AML-193 (cell line): Measurements from ENCODE around the gene KCNK15.
"Not testable (repeated sequence)": the region's sequence is repeated elsewhere in the genome, so short reads cannot be mapped to it uniquely, and the experiment has no call there.

ENCODE experiments used
- DNase-seq, 2 experiments: peaks; one replicate each; lab custom pipeline; 2025; lab: John Stamatoyannopoulos, UW

KCNK15 gene

GRCh38 chr20:44758247-44759101 is 12.8 kb downstream of the KCNK15 start:
- no peak for DNase-seq

DNA sequence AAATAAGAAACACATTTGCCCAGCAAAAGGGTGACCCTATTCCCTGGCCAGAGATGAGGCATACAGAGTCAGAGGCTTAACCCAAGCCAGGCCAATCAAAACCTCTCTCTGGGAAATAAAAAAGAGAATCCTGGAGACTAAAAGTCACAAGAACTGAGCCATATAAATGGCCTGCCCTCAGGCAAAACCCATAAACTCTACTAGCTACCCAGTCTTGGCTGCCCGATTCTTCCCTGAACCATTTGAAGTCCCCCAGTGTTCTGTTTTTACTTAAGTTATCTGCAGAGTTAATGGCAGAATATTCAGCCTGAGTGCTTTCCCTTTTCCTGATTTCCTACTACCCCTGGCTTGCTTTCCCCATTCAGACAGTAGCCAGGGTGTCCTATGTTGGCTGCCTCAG is 13.9 kb downstream of the KCNK15 start:
- no peak for DNase-seq

- no peak for DNase-seq
These were observed 15.8 kb downstream of the KCNK15 start for GRCh38 chr20:44761423-44761822.

GRCh38 chr20:44762466-44763140 is 16.9 kb downstream of the KCNK15 start:
- DNase-seq: no peak

DNA sequence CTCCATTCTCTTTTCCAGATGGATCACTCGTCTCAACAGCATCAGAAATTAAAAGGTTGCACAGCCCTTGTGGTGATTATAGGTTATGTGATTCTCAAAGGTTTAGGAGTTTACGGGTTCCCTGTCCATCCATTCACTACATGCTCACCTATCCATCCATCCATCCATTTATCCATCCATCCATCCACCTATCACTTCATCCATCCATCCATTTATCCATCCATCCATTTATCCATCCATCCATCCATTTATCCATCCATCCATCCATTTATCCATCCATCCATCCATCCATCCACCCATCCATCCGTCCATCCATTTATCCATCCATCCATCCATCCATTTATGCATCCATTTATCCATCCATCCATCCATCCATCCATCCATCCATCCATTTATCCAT is 18.1 kb downstream of the KCNK15 start:
- not testable (repeated sequence) for DNase-seq

- DNase-seq: no peak
These were observed 19.4 kb downstream of the KCNK15 start for GRCh38 chr20:44765091-44765490.

DNA sequence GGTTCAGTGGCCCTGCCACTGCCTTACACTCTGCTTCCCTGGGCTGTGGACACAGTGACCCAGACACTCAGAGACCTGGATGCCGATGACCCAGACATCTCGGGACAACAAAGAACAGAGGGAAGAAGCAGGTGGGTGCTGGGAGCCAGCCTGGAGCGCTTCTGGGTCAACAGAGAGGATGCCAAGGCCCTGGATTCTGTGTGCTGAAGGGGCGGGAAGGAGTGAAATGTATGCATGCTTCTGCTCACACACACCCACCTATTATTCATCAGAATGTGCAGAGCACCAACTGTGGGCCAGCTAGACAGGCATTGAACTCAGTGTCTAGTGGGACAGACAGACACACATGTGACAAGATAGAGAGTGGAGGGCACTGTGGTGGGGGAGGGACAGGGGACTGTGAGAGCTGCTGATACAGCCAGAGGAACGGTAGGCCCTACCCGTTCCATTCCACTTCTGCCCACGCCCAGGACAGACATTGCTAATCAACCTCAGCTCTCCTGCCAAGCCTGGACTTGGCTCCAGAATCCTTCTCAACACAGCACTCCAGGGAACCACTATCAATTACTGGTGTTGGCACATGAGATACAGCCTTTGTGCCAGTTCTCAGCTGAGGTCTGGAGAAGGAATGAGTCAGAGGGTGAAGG is 20.2 kb downstream of the KCNK15 start:
- DNase-seq: no peak

DNA sequence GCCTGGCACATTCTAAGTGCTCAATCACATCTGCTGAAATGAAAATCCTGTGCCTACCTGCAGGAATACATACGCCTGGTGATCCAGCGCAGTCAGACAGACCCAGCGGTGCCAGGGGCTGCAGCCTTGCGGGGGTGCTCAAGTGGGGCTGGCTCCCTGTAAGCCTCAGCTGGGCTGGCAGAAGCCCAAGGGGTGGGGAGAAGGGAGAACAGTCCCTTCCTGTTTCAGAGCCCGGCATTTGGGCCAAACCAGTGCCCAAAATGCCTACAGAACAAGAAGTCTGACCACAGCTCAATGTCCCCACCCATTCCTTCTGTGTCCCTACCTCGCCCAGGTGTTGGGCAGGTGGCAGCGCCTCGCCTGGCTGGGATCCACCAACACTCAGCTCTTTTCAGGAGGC is 22.6 kb downstream of the KCNK15 start:
- DNase-seq: no peak

DNA sequence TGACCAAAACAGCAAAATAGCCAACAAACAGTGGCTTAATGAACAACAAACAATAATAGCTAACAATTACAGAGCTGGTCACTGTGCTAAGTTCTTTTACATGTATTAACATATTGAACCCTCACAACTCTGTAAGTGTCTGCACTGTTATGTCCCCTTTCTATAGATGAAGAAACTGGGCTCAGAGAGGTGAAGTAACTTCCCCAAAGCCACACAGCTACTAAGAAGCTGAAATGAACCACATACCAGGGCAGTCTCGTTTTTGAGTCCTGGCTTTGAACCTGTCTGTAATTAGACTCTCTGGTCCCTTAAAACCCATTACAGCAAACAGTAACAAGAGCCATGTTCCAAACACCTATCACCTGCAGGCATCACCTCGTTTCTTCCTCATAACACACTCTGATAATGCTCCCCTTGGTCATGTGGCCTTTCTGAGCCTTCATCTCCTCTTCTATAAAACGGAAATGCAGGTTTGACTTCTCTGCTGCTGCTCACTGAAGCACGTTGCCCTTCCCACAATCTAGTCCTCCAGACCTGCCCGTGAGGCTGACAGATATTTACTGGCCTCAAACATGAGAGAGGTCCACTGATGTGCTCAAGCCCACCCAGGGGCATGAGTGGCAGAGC is 23.3 kb downstream of the KCNK15 start:
- no peak for DNase-seq

- no peak for DNase-seq
These were observed 23.8 kb downstream of the KCNK15 start for GRCh38 chr20:44769481-44769863.

GRCh38 chr20:44770484-44771171 is 25.0 kb downstream of the KCNK15 start:
- no peak for DNase-seq

GRCh38 chr20:44771172-44771535 is 25.5 kb downstream of the KCNK15 start:
- no peak for DNase-seq

GRCh38 chr20:44772636-44773035 is 27.0 kb downstream of the KCNK15 start:
- DNase-seq: no peak

DNA sequence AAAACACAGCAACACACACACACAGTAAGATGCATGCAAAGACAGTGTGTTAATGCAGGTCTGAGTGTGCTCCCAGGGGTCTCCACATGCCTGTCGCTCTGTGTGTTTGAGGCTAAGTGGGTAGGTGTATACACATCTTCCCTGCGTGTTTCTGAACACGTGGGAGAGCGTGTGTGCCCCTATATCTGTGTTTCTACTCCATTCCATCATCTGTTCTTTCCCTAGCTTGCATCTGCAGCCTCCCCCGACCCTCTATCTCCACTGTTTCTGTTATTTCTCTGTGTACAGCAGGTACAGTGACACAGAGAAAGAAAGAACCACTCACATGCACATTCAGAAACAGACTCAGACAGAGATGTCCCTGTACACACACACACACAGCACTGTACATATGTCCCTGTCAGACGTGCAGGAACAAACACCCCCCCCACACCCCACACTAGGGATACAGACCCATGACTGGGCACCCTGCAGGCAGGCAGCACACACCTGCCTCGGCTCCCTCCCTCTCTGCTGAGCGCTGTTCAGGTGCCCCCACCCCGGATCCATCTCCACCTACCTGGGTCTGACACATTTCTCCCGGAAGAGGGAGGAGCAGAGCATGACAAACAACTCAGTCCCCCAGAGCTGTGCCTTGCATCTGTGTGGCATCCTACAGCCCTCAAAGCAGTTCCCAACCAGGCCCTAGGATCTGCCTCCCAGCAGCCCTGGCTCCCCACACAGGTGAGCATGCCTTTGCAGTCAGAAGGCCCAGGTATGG is 27.6 kb downstream of the KCNK15 start:
- no peak for DNase-seq

GRCh38 chr20:44776980-44777379 is 31.3 kb downstream of the KCNK15 start:
- DNase-seq: peak in 1 of 2 experiments; percentile 5

DNA sequence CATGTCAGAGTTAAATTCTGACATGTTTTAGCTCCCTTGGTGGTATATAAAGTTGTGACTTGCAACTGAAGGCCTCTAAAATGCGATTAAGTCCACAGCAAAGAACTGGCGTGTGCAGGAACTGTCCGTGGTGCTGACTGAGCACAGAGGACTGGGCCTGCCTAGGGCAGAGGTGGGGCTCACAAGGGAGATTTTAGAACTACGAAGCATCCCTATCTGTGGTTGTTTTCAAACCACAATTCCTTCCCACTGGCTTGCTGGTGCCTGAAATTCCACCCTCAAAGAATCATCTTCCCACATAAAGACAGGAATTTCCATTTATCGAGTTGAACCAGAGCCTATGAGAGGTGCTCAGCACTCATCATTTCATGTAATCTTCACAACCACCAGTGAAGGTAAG is 34.6 kb downstream of the KCNK15 start:
- peak in 1 of 2 experiments; percentile 39 for DNase-seq

GRCh38 chr20:44781118-44781517 is 35.5 kb downstream of the KCNK15 start:
- no peak for DNase-seq

DNA sequence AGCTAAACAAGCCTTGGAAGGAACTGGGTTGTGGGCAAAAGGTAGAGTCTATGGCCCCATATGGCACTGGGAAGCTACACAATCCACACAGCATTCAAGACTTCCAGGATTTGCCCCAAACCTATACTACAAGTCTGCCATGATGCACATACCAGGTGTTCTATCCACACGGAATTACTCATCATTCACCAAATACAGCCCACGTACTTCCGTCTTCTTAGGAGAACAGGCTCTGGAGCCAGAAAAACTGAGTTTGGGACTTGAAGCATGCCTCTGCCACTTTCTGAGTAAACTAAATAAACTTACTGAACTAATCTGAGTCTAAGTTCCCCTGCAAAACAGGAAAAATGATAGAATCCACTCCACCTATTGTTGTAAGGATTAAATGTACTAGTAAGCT is 36.1 kb downstream of the KCNK15 start:
- DNase-seq: no peak

DNA sequence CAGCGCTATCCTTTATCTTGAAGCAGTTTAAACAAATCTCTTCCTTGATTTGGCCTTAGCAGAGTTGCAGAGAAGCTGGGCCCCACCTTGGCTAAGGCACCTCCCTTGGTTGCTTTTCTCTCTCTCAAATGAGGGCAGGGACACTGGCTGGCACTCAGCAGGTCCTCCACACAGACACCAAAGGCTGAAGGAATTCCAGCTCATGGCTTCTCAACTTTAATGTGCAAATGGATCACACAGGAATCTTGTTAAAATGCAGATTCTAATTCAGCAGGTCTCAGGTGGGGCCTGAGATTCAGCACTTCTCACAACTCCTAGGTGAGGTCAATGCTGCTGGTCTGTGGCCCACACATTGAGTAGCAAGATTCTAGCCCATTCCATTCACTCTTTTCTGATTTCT is 39.0 kb downstream of the KCNK15 start:
- no peak for DNase-seq

GRCh38 chr20:44785768-44786167 is 40.1 kb downstream of the KCNK15 start:
- DNase-seq: no peak

- no peak for DNase-seq
These were observed 41.6 kb downstream of the KCNK15 start for GRCh38 chr20:44787299-44787698.
